Measurements from ENCODE around the gene NEIL3. TPM values are rescaled to one million over a fixed set of nuclear protein-coding genes. Genes with fewer than 3 reads are reported as not detected.

NEIL3 gene
- total RNA-seq, 2 experiments from 2014 or later: 0.22 to 0.25 TPM

- no peak for TF ChIP-seq CTCF (IDR thresholded peaks at IDR 0.05)
- H3K4me1 Mint-ChIP-seq (ENCODE audit: low read depth): no peaks in the 10 kb centered on the region
- H3K27me3 Mint-ChIP-seq: no peaks in the 10 kb centered on the region
- no peak for DNase-seq
- Histone ChIP-seq H3K9me3 (ENCODE audit: control insufficient read depth in 1 of 2, insufficient read depth in 1 of 2, low read length in 2 of 2) (no peaks in the 10 kb centered on the region), H3K27me3 (ENCODE audit: control insufficient read depth in 1 of 2, insufficient read depth in 2 of 2, low read length in 2 of 2) (peaks cover 0 to 5% of the 10 kb centered on the region in 2 experiments), H3K36me3 (ENCODE audit: insufficient read depth, low read length) (no peaks in the 10 kb centered on the region), H3K27ac (ENCODE audit: low read depth in 1 of 2, low read length in 2 of 2) (no peak overlapping the region), H3K4me1 (ENCODE audit: insufficient read depth, low read length) (no peaks in the 10 kb centered on the region), H3K4me3 (ENCODE audit: low read length) (no peak overlapping the region)
- H3K27ac Mint-ChIP-seq: no peak overlapping the region
- H3K36me3 Mint-ChIP-seq (ENCODE audit: low read depth): no peaks in the 10 kb centered on the region
- no peak for ATAC-seq (ENCODE audit: poor library complexity)
- ChIA-PET POLR2A (no interaction called here), CTCF (no interaction called here)
- intact Hi-C loops (cut with DNase I, micrococcal nuclease): no loop called here
- H3K4me3 Mint-ChIP-seq: no peak overlapping the region
- no peaks in the 10 kb centered on the region for H3K9me3 Mint-ChIP-seq
Observed at GRCh38 chr4:177290780-177291179, 18.9 kb upstream of the NEIL3 start.

DNA sequence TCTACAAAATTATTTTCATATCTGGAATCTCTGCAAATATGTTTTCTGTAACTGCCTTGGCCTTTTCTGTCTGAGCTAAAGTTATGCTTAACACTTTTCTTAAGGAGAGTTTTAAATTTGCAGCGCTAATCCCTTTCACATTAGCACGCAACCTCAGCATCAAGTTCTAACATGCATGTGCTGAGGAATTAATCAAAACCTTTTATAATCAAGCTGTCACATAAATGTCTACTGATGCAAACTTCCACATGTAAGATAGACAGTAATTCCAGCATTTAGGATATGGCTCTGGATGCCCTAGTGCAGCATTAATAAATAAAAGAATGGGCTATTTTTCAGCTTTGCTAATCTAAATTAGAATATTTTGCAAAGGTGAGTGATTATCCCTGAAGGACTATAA, 17.5 kb upstream of the NEIL3 start:
- POLR2A ChIA-PET: no interaction called here

DNA sequence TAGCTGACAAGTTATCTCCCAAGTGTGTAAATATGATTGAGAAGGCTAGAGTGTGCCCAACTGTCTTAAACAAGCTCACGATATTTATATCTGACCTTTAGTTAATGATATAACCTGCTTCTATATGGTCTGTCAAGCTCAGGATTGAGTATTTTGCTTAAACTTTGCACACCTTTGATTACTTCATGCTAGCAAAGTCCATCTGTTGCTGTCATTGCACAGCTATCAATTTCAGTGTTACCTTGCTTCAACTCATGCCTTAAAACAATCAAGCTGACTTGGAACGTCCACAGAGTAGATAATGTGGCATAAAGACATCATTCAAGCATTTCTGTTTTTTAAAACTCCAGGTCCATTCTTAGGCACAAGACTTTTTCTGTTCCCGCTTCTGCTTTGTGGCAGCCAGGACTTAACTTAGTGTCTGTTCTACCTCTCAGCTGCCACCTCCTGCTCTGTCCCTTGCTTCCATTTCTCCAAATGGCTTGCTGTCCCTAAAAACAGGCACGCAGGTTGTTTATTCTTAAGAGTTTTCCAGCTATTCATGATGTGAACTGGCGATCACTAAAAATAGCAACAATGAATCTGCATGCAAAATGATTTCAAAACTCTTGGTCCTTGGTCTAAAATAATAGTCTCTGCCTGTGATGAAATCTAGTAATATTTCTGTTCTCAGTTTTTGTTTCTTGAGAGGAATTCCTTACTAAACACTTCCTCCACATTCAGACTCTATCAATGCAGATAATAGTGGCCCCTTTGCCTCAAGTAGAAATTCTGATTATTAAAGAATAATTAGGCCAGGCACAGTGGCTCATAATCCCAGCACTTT, 16.3 kb upstream of the NEIL3 start:
- peaks cover 5% of the 10 kb centered on the region for H3K9me3 Mint-ChIP-seq
- no peak for ATAC-seq (ENCODE audit: poor library complexity)
- no peaks in the 10 kb centered on the region for H3K4me1 ChIP-seq (ENCODE audit: insufficient read depth, low read length)
- no peak for TF ChIP-seq CTCF (IDR thresholded peaks at IDR 0.05)
- no peak overlapping the region for H3K4me3 Mint-ChIP-seq
- no peaks in the 10 kb centered on the region for H3K27me3 Mint-ChIP-seq
- no peak overlapping the region for H3K4me3 ChIP-seq (ENCODE audit: low read length)
- H3K36me3 ChIP-seq (ENCODE audit: insufficient read depth, low read length): no peaks in the 10 kb centered on the region
- ChIA-PET CTCF (no interaction called here), POLR2A (no interaction called here)
- no peaks in the 10 kb centered on the region for H3K36me3 Mint-ChIP-seq (ENCODE audit: low read depth)
- no peak for DNase-seq
- H3K4me1 Mint-ChIP-seq (ENCODE audit: low read depth): no peaks in the 10 kb centered on the region
- intact Hi-C loops (cut with DNase I, micrococcal nuclease): no loop called here
- H3K9me3 ChIP-seq (ENCODE audit: control insufficient read depth in 1 of 2, insufficient read depth in 1 of 2, low read length in 2 of 2): peaks cover 0 to 9% of the 10 kb centered on the region in 2 experiments
- no peak overlapping the region for H3K27ac ChIP-seq (ENCODE audit: low read depth in 1 of 2, low read length in 2 of 2)
- H3K27ac Mint-ChIP-seq: no peak overlapping the region
- H3K27me3 ChIP-seq (ENCODE audit: control insufficient read depth in 1 of 2, insufficient read depth in 2 of 2, low read length in 2 of 2): peaks cover 0 to 5% of the 10 kb centered on the region in 2 experiments

More for the DNA sequence above, 17.5 kb upstream of the NEIL3 start:
- peaks cover 0 to 5% of the 10 kb centered on the region in 2 experiments for H3K27me3 ChIP-seq (ENCODE audit: control insufficient read depth in 1 of 2, insufficient read depth in 2 of 2, low read length in 2 of 2)
- TF ChIP-seq CTCF (IDR thresholded peaks at IDR 0.05): no peak
- Mint-ChIP-seq H3K27me3 (no peaks in the 10 kb centered on the region), H3K4me1 (ENCODE audit: low read depth) (no peaks in the 10 kb centered on the region), H3K9me3 (no peaks in the 10 kb centered on the region), H3K4me3 (no peak overlapping the region), H3K36me3 (ENCODE audit: low read depth) (no peaks in the 10 kb centered on the region), H3K27ac (no peak overlapping the region)
- no peaks in the 10 kb centered on the region for H3K4me1 ChIP-seq (ENCODE audit: insufficient read depth, low read length)
- CTCF ChIA-PET: no interaction called here
- no peak overlapping the region for H3K4me3 ChIP-seq (ENCODE audit: low read length)
- DNase-seq: no peak
- no peak overlapping the region for H3K27ac ChIP-seq (ENCODE audit: low read depth in 1 of 2, low read length in 2 of 2)
- H3K9me3 ChIP-seq (ENCODE audit: control insufficient read depth in 1 of 2, insufficient read depth in 1 of 2, low read length in 2 of 2): no peaks in the 10 kb centered on the region
- intact Hi-C loops (cut with DNase I, micrococcal nuclease): no loop called here
- no peak for ATAC-seq (ENCODE audit: poor library complexity)
- no peaks in the 10 kb centered on the region for H3K36me3 ChIP-seq (ENCODE audit: insufficient read depth, low read length)
